Medulla oblongata (tissue), 1 donor: ENCODE results near the gene UNC93A.
A peak's percentile ranks its signal among the peaks of the same experiment; 100 is the strongest.
"Not testable (repeated sequence)": the region's sequence is repeated elsewhere in the genome, so short reads cannot be mapped to it uniquely, and the experiment has no call there.

Experiments used
- DNase-seq: peaks from one replicate; pipeline ENCODE4 v3.0.0-alpha.2; 2015; ENCODE audit errors: extremely low spot score

UNC93A gene

DNA sequence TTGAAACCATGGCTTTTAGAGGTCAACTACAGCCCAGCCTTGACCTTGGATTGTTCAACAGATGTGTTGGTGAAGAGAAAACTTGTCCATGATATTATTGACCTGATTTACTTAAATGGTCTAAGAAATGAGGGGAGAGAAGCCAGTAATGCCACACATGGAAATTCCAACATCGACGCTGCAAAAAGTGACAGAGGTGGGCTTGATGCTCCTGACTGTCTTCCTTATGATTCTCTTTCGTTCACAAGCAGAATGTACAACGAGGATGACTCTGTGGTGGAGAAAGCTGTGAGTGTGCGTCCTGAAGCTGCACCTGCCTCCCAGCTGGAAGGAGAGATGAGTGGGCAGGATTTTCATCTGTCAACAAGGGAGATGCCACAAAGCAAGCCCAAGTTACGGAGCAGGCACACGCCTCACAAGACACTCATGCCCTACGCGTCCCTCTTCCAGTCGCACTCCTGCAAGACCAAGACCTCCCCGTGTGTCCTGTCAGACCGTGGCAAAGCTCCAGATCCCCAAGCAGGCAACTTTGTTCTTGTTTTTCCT lies 50.0 kb downstream of the UNC93A start:
- DNase-seq: no peak

DNA sequence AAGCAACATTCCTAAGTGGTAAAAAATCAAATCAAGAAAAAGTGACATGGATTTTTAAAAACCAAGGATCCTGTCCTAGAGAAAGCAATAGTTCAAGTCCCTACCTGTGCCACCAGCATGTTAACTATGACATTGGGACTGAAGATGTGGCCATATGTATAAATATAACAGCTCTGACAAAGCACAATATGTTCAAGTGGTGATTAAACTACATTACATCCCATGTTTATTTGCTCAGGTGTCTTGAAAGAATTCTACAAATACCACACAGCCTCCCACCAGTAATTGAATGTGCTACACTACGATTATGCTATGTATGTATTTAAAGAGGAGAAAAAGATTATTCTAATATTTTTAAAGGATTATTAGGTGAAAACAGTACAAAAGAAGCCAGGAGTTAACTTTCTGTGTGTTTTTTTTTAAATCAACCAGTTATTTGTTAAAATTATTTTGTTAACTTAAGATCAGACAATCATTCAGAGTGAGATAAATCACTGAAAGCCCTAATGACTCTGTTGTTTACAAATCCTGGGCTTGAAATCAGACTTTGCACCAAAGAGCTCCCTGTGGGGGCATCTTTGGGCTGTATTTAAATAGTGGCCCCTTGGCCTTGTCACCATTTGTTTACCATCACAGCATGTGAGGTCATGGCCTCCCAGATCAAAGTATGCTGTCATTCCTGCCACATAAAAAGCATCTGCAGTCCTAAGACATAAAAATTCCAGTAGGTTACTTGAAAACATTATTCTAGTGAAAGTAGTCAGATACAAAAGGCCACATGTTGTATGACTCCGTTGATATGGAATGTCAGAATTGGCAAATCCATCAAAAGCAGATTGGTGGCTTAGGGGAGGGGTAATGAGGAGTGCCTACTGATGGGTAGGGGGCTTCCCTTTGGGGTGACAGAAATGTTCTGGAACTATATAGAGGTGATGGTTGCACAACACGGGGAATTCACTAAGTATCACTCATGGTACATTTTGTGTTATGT lies 50.8 kb downstream of the UNC93A start:
- DNase-seq: no peak

GRCh38 chr6:167342879-167343610 lies 51.9 kb downstream of the UNC93A start:
- DNase-seq: no peak

DNA sequence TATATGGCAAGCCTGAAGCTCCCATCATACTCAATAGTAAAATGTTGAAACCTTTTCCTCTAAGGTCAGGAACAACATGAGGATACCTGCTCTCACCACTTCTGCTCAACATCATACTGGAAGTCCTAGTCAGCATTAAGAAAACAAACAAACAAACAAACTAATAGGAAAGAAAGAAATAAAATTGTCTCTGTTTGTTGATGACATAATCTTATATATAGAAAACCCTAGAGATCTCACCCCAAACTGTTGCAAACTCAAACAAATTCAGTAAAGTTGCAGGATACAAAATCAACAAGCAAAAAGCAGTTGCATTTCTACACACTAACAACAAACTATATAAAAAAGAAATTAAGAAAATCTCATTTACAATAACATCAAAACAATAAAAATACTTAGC lies 54.2 kb downstream of the UNC93A start:
- DNase-seq: no peak

DNA sequence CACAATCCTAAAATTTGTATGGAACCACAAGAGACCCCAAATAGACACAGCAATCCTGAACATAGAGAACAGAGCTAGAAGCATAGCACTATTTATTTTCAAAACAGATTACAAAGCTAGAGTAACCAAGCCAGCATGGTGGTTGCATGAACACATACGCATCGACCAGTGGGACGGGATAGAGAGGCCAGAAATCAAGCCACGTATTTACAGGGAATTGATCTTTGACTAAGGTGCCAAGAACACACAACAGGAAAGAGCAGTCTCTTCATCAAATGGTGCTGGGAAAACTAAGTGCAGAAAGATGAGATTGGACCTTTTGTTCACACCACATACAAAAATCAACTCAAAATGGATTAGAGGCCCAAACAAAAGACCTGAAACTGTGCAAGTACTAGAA lies 54.8 kb downstream of the UNC93A start:
- DNase-seq: no peak

- DNase-seq: no peak
Measured at GRCh38 chr6:167347226-167347625, 56.1 kb downstream of the UNC93A start.

- DNase-seq: no peak
Measured at GRCh38 chr6:167349631-167350274, 58.6 kb downstream of the UNC93A start.

GRCh38 chr6:167350275-167350696 lies 59.2 kb downstream of the UNC93A start:
- DNase-seq: no peak

DNA sequence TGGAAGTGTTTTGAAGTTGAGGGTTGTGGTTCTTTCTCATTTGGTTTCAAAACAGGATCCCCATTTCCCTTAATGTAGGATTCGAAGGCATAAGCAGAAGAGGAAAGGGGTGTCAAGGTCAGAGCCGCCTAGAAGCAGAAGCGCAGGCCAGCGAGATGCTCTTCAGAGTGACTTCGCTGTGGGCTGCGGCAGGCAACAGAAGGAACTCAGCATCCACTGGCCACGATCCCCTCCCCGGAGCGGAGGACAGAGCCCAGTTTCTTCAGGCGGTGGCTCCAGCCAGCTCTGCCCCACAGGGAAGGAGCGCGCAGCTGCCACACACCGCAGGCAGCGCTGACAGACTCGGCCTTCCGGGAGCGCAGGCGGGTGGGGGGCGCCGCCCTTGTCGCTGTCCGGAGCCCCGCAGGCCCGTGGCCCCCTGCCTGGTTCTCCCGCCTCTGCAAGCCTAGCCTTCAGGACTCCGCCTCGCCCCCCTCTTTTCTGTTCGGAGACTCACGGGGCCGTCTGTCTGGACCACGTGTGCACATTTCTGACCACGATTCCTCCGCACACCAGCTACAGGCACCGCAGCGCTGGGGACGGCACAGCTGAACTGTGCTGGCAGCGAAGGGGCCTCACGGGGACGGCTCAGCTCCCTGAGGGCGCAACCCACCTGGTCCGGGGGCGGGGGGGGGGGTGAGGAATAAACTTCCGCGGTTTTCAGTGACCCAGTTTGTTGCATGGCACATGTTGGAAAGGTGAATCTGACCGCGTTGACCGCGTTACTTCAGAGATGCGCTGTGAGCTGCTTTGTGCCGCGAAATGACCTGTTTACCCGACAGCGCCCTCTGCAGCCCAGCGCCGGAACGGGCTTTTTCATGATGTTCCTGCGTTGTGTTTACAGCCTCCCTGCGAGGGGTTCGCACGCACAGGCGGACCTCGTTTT lies 59.9 kb downstream of the UNC93A start:
- DNase-seq: peak; percentile 58

DNA sequence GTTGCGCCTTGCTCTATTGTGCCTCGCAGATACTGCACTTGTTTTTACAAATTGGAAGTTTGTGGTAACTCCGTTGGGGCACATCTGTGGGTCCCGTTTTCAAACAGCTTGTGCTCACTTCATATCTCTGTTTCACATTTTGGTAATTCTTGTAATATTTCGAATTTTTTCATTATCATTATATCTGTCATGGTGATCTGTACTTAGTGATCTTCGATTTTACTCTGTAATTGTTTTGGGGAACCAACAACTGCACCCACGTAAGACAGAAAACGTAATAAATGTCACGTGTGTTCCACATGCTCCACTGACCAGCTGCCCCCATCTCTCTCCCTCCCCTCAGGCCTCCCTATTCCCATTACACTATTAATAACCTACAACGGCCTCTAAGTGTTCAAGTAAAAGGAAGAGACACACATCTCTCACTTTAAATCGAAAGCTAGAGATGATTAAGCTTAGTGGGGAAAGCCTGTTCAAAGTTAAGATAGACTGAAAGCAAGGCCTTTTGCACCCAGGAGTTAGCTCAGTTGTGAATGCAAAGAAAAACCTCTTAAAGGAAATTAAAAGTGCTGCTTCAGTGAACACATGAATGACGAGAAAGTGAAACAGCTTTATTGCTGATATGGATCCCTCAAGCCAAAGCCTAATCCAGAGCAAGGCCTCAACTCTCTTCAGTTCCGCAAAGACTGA lies 60.7 kb downstream of the UNC93A start:
- no peak for DNase-seq

DNA sequence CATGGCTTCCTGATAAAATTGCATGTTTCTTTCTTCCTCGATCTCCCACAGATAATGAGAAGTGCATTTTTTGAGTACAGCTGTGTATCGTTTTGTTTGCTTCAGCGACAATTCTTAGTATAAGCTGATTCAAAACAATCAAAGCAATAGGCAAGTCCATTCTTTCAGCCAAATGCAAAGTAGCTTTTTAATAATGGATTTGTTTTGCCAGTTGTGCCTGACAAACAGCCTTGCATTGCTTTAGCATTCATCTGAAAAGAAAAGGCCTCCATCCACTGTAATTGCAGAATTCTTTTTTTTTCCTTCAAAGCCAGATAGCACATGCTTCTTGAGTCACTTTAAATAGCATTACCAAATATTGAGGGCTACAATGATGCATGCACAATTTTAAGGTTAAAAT lies 65.8 kb downstream of the UNC93A start:
- DNase-seq: peak; percentile 13

DNA sequence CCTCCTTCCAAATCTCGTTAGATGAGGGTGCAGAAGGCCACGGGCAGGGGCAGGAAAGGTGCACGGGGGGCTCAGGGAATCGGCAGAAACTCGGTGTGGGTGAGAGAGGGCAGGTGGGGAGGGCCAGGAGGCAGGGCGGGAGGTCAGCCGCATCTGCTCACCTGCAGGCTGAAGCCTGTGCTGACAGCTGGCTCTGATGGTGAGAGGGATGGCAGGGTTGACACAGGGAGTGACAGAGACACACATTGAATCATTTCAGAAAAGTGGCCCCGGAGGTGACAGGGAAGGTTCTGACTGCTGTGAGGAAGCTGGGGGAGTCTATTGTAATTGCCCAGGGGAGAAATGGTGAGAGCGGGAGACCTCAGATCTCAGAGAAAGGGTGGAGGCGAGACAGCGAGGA lies 67.3 kb downstream of the UNC93A start:
- not testable (repeated sequence) for DNase-seq

- not testable (repeated sequence) for DNase-seq
Measured at GRCh38 chr6:167361170-167361569, 70.1 kb downstream of the UNC93A start.
